Measurements from ENCODE around the gene TEKTIP1.

TEKTIP1 gene

DNA sequence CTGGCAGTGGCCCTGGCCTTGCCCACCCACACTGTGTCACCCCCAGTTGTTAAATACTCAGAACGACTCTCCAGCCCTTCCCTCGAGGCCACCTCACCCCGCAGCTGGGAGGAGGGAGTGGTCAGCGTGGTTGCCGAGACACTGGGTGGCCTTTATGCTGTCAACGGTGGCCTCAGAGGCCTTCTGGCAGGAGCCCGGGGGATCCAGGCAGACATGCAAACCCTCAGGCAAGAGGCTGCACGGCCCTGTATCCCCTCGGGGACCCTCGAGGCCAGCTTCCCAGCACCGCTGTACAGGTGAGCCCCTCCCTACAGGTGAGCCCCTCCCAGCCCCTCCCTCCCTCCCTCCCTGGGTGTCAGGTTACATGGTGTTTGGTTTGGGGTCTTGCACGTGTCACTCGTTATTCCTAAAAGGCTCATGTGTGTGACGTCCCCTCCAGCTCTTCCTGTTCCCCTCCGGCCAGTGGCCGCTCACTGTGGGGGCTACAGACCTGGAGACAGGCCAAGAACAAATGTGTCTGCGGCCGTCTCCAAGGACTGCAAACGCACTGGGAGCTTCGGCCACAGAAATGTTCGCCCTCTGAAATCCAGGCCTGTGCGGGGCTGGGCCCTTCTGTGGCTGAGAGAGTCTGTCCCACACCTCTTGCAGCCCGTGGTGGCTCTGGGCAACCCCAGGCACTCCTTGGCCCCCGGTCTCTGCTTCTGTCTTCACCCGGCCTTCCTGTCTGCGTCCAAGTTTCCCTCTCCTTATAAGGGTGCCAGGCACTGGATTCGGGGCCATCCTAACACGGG is at the start of gene TEKTIP1:
TSS of gene TEKTIP1 (plus strand) at position 210 of the 791 bp plus-strand sequence. CDS start at position 214, 4 bp downstream.
- no peak for DNase-seq (ENCODE audit: low read depth, low spot score)

DNA sequence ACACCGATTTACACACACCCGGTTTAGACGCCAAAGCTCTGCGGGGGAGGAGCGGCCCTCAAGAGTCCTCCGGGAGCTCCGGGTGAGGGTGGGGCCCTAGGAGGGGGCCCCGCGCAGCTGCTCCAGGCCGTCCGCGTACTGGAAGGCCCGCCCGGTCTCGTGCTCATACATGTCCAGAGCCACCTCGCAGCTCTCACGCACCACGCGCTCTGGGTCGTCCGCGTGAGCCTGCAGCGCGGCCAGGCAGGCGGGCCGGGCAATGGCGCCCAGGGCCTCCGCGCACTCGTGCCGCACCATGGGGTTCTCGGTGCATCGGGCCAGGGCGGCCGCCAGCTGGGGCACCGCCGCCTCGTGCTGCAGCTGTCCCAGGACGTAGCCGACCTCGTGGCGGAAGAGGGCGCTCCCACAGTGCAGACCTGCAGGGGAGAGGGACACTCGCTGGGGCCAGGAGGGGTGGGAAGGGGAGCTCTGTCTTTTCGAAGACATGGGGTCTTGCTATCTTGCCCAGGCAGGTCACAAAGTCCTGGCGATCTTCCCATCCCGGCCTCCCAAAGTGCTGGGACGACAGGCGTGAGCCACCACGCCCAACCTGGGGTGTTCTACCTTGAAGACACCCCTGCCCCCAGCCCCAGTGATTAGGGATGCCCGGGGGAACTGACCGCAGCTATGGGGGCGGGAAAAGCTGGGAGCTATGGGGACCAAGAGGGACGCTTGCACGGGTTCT is 47.4 kb upstream of the TEKTIP1 start:
- DNase-seq (ENCODE audit: low read depth, low spot score) = no peak

DNA sequence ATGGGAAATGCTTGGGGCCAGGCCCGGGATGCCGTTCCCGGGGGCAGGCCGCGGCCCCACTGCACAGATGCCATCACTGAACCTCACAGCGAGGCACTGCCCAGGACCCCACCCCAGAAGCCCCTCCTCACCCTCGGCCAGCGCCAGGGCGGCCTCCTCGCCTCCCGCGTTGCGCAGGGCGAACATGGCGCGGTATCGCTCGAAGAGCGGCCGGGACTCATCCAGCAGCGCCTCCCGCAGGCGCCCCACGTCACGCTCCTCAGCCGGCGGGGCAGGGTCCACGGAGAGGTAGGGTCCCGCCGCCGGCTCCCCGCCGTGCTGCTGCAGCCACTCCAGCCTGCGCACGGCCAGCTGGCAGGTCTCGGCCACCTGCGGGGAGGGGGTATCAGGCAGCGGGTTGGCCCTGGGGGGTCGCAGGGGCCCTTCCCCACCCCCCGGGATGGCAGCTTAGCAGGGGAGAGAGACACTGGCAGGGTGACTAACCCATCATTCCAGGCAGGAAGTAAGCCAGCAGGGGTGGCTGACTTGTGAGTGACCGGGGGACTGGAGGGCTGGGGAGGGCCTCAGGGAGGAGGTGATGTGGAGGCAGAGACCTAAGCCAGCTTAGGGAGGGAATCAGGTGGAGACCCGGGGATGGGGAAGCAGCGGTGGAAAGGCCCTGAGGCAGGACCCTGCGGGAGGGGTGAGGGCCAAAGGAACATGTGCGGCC is 46.7 kb upstream of the TEKTIP1 start:
- no peak for DNase-seq (ENCODE audit: low read depth, low spot score)

DNA sequence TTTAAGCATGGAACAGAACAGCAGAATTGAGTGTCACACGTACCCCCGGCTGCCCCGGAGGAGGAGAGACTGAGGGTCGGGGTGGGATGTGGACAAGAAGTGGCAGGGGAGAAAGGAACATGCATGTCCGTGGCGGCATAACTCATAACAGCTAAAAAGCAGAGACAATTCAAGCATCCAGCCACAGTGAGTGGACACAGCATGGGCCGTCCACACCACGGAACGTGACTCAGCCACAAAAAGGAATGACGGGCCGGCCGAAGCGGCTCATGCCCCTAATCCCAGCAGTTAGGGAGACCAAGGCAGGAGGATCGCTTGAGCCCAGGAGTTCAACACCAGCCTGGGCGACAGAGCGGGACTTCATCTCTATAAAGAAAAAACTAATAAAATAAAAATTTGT is 46.1 kb upstream of the TEKTIP1 start:
- no peak for DNase-seq (ENCODE audit: low read depth, low spot score)

DNA sequence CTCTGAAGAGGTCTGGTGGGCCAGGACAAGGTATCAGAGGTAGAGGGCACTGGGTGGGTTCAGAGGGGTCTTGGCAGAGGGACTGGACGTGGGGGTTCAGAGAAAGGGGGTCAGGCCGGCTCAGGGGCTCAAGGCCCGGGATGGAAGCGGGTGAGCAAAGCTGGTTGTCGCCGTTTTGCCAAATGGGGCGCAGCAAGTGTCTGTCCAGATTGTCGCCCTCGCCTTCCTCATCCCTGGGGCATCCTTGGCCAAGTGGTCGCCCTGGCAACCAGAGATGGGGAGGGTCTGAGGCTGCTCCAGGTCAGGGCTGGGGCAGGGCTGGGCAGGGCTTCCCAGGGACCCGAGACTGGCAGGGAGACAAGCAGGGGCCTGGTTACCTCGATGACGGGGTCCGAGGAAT is 45.3 kb upstream of the TEKTIP1 start:
- DNase-seq (ENCODE audit: low read depth, low spot score) = no peak

DNA sequence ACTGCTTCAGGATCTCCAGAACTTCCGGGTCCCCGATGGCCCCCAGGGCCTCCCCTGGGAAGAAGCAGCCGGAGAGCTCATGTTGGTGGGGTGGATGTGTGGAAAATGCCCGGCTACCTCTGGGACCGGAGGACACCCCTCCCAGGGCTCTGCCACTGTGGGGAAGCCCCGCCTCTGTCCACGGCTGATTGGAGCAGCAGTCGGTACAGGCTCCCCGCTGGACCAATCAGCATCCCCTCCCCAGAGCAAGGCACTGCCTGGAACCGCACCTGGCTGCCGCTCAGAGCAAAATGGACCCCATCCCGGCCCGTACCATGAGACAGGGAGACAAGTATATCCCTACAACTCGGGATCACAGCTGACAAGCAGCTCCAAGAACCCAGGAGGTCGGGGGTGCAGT is 44.9 kb upstream of the TEKTIP1 start:
- DNase-seq (ENCODE audit: low read depth, low spot score) = no peak

DNA sequence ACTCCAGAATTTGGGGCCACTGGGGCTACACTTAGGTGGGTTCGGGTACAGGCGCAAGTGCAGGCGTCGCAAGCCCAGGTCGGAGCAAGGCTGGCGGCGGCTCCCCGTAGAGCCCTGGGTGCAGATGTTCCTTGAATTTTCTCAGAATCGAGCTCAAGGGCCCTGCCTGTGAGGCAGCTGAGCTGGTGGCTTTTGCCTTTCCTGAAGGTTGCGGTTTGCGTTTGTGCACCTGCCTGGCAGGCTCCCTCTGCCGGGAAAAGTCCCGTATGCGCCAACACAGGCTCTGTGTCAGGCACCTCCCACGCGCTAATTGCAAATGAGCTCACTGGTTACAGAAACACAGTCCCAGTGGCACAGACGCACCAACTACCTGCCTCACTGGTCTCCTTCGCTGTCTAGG is 44.4 kb upstream of the TEKTIP1 start:
- no peak for DNase-seq (ENCODE audit: low read depth, low spot score)

DNA sequence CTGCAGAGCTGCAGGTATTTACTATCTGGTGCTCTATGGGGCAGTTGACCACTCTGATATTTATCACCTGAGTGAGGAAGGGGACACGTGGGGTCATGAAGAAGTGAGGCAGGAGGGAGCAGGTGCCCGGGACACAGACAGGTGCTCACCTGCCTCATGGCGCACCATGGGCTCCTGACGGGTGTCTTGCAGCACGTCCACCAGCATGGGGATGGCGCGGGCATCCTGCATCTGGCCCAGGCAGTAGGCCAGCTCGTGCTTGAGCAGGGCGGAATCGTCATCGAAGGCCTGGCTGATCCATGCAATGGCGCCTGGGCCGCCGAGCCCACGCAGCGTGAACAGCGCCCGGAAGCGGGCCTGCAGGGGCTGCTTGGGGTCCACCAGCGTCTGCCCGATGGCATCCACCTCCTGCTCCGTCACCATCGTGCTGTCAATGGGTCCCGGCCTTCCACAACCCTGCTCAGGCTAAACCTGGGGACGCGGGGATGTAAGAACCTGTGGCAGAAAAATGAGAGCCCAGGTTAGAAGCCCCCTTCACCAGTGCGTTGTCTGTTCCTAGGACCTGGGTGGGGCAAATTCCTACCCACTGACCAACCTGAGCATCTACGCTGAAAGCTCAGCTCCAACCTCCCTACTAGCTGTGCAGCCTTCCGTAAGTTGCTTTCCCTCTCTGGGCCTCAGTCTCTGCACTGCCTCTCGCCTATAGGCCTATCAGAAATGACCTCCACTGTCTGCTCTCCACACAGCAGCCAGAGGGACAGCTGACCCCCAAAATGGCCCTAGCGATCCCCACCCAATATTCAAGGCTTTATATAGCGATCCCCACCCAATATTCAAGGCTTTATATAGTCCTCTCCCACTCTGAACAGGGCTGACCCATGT is 42.3 kb upstream of the TEKTIP1 start:
- no peak for DNase-seq (ENCODE audit: low read depth, low spot score)

DNA sequence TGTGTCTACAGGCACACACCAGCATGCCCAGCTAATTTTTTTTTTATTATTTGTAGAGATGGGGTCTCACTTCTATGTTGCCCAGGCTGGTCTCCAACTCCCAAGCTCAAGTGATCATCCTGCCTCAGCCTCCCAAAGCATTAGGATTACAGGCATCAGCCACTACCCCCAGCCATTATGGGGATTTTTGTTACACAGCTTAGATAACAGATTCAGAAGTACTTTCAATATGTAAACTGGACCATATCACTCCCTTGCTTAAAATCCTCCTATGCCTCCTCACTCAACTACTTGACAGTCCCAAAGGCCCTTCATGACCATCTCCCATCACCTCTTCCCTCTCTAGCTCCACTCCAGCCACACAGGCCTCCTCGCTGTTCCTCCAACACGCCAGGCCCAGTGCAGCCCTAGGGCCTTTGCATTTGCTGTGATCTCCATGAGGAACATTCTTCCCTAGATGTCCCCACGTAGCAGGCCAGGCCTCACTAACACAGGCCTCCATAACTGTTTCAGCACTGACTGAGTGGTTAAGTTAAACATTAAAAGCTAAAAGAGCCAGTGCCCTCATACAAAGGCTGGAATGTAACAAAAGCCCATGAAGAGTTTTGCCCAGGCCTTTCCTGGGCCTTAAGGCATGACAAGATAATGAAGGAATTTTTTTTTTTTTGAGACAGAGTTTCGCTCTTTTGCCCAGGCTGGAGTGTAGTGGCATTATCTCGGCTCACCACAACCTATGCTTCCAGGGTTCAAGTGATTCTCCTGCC is 41.0 kb upstream of the TEKTIP1 start:
- DNase-seq (ENCODE audit: low read depth, low spot score) = no peak

DNA sequence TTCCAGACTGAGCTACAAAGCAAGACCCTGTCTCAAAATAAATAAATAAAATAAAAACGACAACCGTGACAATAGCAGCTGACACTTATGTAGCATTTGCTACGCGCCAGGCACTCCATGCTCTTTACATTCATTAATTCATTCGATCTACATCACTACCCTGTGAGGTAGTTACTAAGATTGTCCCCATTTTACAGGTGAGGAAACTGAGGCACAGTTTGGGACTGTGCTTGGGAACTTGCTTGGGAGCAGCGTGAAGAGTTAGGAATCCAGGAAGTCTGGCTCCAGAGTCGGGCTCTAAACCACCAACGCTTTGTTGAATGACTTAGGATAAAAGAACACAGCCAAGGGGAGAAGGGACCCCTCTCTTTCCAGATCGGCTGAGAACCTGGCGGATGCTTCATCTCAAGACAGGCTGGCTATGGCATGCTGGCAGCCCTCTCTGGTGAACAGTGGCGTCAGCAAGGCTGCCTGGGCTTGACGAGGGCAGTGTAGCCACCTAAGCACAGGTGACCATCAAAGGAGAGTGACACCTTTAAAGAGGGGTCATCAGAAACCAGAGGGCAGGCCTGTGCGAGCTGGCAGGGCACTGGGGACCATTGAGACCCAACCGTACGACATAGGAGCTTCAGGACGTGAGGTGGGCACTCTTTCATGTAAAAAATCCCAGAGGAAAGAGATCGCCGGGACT is 39.1 kb upstream of the TEKTIP1 start:
- DNase-seq (ENCODE audit: low read depth, low spot score) = no peak

DNA sequence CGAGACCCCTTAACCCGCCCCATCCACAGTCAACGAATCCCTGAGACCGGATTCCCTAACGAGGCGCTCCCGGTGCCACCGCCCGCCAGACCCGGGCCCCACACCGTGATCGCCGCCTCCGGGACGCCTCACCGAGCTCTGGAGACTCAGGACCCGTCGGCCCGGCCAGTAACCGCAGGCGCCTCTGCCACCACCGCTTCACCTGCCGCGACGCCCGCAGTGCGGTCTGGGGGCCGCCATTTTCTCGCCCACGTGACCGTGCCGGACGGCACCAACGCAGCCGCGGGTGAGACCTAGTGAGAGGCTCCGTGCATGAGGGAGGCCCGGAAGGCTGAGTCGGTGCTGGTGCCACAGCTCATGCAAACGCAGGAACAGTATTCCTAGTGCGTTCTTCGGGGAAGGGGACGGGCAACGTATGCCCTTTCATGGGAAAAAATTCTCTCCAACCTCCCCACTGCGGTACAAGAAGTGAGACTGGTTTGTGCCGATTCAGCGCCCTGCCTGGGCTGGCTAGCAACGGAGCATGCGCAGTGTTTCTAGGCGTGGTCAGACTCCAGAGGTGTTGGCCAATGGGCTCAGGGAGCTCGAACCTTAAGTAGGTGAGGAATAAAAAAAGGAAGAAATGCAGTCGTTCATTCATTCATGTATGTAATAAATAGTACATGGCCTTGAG is 38.4 kb upstream of the TEKTIP1 start, which contains the start of gene DOHH:
TSS of gene DOHH (minus strand) at position 246 of the 673 bp plus-strand sequence. CDS start 3,860 bp downstream, outside the sequence.
- peak; percentile 86 for DNase-seq (ENCODE audit: low read depth, low spot score)

DNA sequence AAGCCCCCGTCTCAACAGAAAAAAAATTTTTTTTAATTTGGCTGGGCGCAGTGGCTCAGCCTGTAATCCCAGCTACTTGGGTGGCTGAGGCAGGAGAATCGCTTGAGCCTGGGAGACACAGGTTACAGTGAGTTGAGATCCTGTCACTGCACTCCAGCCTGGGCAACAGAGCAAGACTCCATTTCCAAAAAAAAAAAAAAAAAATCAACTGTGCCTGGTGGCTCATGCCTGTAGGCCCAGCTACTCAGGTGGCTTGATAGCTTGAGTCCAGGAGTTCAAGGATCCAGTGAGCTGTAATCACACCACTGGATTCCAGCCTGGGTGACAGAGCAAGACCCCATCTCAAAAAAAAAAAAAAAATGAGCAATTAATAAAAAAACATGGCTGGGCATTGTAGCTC is 37.2 kb upstream of the TEKTIP1 start:
- DNase-seq (ENCODE audit: low read depth, low spot score) = no peak

DNA sequence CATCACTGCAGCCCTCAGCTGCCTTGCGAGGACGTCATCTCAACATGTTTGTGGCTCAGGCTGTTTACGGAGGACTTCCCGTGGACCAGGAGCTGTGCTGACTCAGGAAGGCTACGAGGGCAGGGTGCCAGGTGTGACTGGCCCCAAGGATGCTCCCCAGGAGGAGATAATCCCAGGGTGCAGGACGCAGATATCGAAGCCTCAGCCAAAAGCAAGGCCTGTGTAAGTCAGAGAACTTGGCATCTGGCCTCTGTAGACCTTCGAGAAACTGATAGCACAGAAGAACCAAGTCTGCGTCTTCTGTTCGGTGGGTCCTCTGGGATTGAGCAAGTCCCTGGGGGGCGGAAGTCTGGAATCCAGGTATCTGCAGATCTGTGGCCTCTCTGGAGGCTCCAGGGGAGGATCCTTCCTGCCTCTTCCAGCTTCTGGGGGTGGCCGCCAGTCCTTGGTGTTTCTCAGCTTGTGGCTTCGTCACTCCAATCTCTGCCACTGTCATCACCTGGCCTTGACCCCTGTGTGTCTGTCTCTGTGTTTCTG is 35.9 kb upstream of the TEKTIP1 start:
- DNase-seq (ENCODE audit: low read depth, low spot score) = no peak

DNA sequence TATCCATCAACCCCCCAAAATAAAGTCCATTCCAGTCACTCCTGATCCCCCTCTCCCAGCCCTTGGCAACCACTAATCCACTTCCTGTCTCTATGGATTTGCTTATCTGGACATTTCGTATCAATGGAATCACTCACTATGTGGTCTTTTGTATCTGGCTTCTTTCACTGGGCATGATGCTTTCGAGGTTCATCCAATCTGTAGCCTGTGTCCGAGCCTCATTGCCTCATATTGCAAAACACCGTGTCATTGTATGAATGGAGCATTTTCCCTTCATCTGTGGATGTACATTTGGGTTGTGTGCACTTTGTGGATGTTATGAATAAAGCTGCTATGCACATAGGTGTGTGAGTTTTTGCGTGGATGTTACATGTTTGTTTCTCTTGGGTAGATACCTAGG is 34.2 kb upstream of the TEKTIP1 start:
- no peak for DNase-seq (ENCODE audit: low read depth, low spot score)

DNA sequence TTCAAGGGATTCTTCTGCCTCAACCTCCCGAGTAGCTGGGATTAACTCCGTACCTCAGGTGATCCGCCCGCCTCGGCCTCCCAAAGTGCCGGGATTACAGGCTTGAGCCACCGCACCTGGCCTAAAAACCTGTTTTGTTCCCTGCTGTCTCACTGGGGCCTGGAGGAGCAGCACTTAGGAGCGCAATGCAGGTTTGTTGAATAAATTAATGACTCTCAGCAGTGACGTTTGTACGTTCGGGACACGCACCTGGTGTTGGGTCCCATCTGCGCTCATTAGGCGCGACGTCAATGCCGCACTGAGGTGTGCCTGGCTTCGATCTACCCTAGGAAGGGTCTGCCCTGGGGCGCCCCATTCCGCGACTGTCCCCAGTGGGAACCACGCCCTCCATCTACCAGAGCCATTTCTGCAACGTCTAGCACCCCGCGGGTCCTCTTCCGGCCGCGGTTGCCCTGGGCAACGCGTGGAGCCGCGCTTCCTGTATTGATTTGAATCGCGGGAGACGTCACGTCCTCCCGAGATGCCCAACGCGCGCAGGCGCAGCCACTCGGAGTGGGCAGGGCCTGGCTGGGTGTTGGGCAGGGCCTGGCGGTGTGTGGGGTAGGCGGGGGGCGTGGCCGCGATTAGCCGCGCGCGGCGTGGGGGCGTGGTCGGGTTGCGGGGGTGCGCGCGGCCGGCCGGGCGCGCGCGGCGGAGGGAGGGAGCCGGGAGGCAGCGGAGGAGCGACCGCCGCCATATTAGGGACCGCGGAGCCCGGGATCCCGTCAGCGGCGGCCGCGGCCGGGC is 33.2 kb upstream of the TEKTIP1 start, which contains the start of gene FZR1:
TSS of gene FZR1 (plus strand) at position 714 of the 786 bp plus-strand sequence. CDS start 16,679 bp downstream, outside the sequence.
- peak; percentile 100 for DNase-seq (ENCODE audit: low read depth, low spot score)

DNA sequence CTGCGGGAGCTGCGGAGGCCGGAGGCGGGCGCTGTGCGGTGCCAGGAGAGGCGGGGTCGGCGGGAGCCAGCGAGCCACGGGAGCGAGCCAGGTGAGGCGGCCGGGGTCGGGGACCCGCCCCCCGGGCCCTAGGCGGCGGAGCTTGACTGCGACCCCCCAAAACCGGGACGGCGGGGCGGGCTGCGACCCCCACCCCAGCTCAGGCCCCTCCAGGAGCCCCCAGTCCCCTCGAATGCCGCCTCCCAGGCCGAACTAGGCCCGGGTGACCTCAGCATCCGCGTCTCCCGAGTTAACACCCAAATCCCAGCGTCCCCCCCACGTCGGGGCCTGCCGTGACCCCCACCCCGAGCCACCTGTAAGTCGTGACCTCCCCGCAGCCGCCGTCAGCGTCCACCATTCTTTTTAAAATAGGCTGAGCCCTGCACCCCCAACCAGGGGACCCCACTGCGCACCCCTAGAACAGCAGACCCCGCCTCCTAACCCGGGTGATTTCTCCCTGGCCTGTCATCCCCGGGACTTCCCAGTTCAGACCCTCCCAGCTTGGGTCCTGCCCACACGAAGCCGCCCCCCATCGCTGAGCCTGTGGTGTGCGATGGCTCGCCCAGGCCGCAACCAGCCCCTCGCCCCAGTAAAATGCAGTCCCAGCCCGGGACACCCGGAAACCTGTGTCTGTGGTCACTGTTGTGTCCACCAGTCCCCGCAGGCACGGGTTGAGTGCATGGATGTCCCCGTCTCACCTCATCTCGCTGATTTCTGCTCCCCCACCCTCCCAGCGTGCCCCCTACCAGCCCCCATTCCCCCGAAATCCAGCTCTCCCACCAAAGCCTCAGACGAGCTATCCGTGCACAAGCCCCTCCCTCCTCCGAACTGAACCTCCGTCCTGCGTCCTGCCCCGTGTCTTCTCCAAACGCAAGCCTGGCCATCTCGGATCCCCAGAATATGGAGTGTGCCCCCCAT is 32.3 kb upstream of the TEKTIP1 start:
- no peak for DNase-seq (ENCODE audit: low read depth, low spot score)
